VCaP (cell line): ENCODE measurements around the gene TSHZ1.

ENCODE experiments used
- H3K27ac ChIP-seq: fragments of 450-650 bp; 2 replicates; pipeline ENCODE4 v1.5.1; 2017
- TF ChIP-seq, protein P1 (sequence below): fragments of 450-650 bp; conservative IDR thresholded peaks from 2 replicates; pipeline ENCODE4 v1.5.1; 2017; ENCODE audit warnings: mild to moderate bottlenecking, moderate library complexity

The TSHZ1 gene

DNA sequence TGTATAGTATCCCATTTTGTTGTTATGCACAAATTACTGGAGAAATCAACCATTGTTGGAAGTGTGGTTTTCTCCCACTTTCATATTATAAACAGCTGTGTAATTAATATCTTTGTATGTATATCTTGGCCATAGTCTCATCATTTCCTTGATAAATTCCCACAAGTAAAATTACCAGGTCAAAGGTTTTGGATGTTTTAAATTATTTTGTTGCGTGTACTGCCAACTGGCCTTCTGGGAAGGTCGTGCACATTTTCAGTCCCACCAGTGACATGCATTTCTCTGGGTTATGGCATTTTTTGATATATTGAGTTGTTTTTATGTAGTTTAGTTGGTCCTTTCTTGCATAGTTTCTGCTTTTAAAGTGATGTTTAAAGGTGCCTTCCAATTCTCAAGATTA, 41.5 kb downstream of the TSHZ1 start:
- no peak overlapping the region for H3K27ac ChIP-seq
- TF ChIP-seq, protein P1, sequence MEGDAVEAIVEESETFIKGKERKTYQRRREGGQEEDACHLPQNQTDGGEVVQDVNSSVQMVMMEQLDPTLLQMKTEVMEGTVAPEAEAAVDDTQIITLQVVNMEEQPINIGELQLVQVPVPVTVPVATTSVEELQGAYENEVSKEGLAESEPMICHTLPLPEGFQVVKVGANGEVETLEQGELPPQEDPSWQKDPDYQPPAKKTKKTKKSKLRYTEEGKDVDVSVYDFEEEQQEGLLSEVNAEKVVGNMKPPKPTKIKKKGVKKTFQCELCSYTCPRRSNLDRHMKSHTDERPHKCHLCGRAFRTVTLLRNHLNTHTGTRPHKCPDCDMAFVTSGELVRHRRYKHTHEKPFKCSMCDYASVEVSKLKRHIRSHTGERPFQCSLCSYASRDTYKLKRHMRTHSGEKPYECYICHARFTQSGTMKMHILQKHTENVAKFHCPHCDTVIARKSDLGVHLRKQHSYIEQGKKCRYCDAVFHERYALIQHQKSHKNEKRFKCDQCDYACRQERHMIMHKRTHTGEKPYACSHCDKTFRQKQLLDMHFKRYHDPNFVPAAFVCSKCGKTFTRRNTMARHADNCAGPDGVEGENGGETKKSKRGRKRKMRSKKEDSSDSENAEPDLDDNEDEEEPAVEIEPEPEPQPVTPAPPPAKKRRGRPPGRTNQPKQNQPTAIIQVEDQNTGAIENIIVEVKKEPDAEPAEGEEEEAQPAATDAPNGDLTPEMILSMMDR, result no peak

DNA sequence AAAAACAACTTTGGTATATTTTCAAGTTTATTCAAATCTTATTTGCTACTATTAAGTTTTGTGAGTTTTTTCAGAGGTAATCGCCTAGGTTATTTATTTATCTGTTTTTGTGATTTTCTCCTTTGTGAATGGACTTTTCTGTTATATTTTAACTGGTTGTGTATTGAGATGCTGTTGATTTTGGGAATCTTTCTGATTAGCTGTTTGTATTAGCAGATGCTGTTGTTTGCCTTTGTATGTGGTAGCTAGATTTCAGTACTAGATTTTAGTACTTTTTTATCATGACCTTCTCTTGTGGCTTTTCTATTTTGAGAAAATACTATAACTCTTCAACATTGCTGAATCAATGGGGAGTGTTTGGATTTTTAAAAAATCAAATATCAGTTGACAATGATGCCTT, 42.4 kb downstream of the TSHZ1 start:
- no peak overlapping the region for H3K27ac ChIP-seq
- TF ChIP-seq, protein P1, result no peak

DNA sequence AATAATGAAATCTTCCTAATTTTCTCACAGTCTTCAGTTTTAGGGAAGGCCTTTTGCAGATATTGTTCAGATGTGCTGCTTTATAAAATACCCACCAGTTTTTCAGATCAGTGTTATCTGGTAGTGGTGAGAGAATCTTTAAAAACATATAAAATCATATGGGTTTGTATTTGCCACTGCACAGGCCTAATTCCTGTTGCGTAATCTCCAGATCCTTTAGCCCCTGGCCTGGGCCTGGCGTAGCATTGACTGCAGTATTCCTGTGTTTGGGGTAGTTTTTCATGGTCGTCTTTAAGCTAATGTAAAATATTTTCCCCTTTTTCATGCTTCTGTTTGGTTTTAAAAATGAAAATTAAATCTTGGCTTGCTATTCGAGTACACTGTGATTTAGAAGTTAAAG, 43.2 kb downstream of the TSHZ1 start:
- TF ChIP-seq, protein P1, result no peak
- peak overlapping the region; percentile 20 for H3K27ac ChIP-seq

DNA sequence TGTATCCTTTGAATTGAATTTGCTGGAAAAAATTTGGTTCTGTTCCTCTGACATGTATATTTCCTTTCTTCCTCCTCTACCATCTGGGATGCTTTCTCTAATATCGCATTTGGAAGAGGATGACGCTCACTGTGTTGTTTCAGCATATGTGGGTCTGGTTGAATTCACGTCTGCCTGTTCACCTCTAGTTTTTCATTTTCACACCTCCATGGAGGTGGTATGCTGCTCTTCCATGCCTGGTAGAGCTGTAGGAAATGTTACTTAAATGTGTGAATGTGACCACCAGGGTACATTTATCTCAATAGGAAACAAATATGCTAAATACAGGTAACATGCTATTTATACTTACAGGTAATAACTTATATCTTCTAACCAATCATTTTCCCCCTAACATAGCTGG, 44.5 kb downstream of the TSHZ1 start:
- no peak overlapping the region for H3K27ac ChIP-seq
- TF ChIP-seq, protein P1, result no peak

GRCh38 chr18:75256376-75256775, 45.8 kb downstream of the TSHZ1 start:
- no peak overlapping the region for H3K27ac ChIP-seq
- TF ChIP-seq, protein P1, result no peak

- TF ChIP-seq, protein P1, result no peak
- H3K27ac ChIP-seq, result no peak overlapping the region
These were observed 47.0 kb downstream of the TSHZ1 start for GRCh38 chr18:75257605-75258004.

GRCh38 chr18:75261430-75262223, 51.0 kb downstream of the TSHZ1 start:
- no peak overlapping the region for H3K27ac ChIP-seq
- TF ChIP-seq, protein P1, result no peak
